HG02885 (cell line): ENCODE measurements around the gene MCUB.
A peak's percentile ranks its signal among the peaks of the same experiment; 100 is the strongest.

Source experiments
- ATAC-seq: cut with Tn5 transposase; IDR thresholded peaks from one replicate; pipeline ENCODE4 v1.9.1; 2021; ENCODE audit warnings: mild to moderate bottlenecking; ENCODE audit not compliant: unreplicated experiment, poor library complexity

The MCUB gene

GRCh38 chr4:109719604-109720003, 159.6 kb downstream of the MCUB start:
- ATAC-seq, result no peak

- ATAC-seq, result no peak
Measured at GRCh38 chr4:109721033-109721432, 161.0 kb downstream of the MCUB start.

- no peak for ATAC-seq
Measured at GRCh38 chr4:109722357-109722756, 162.3 kb downstream of the MCUB start.

GRCh38 chr4:109723110-109723509, 163.1 kb downstream of the MCUB start:
- ATAC-seq, result no peak

GRCh38 chr4:109728385-109728784, 168.3 kb downstream of the MCUB start:
- ATAC-seq, result no peak

GRCh38 chr4:109729117-109729717, 169.2 kb downstream of the MCUB start:
- ATAC-seq, result no peak

GRCh38 chr4:109729718-109730618, 169.9 kb downstream of the MCUB start, which contains the start of gene PLA2G12A:
Gene PLA2G12A, minus strand, starts transcription at chr4:109730070. Its CDS starts 261 bp downstream, at chr4:109729809.
- peak; percentile 84 for ATAC-seq

- no peak for ATAC-seq
Measured at GRCh38 chr4:109730619-109731545, 170.8 kb downstream of the MCUB start.

- ATAC-seq, result no peak
Measured at GRCh38 chr4:109733728-109734127, 173.7 kb downstream of the MCUB start.

- no peak for ATAC-seq
Measured at GRCh38 chr4:109735566-109736365, 175.7 kb downstream of the MCUB start.
